Hematopoietic multipotent progenitor cell treated with erythropoietin and hydrocortisone succinate and interleukin-3 and kit ligand, for 4 days (in vitro differentiated cells): ENCODE data around the gene TSPAN10.

Experiments
- DNase-seq: peaks from one replicate; pipeline ENCODE4 v3.0.0-alpha.2; 2015

TSPAN10 gene

GRCh38 chr17:81690549-81690948 lies 53.6 kb downstream of the TSPAN10 start:
- no peak for DNase-seq

GRCh38 chr17:81691196-81691595 lies 54.2 kb downstream of the TSPAN10 start:
- DNase-seq: no peak

- DNase-seq: no peak
Observed at GRCh38 chr17:81691608-81692007, 54.6 kb downstream of the TSPAN10 start.

GRCh38 chr17:81693509-81694210 lies 56.7 kb downstream of the TSPAN10 start:
- peak; percentile 37 for DNase-seq

GRCh38 chr17:81694810-81695209 lies 57.8 kb downstream of the TSPAN10 start:
- DNase-seq: no peak

- DNase-seq: no peak
Observed at GRCh38 chr17:81695211-81695610, 58.2 kb downstream of the TSPAN10 start.

GRCh38 chr17:81695801-81696200 lies 58.8 kb downstream of the TSPAN10 start:
- DNase-seq: no peak

- DNase-seq: no peak
Observed at GRCh38 chr17:81696218-81696941, 59.4 kb downstream of the TSPAN10 start.

- DNase-seq: no peak
Observed at GRCh38 chr17:81697261-81698044, 60.5 kb downstream of the TSPAN10 start.
